Uterus (tissue), 2 donors: Measurements from ENCODE around the gene PTCSC3.

Experiments used
- POLR2A ChIP-seq, 2 donors: fragments of 450-650 bp; IDR thresholded peaks; one replicate each; pipeline ENCODE4 v1.6.1; 2016; ENCODE audit warnings: antibody characterized with exemption in 2 of 2, mild to moderate bottlenecking in 1 of 2, moderate library complexity in 1 of 2
- TF ChIP-seq, protein P1 (sequence below), 4 experiments: fragments of 200-600 bp in 2 of 4; fragments of 450-650 bp in 2 of 4; sonication (generic) in 2 of 4; IDR thresholded peaks; one replicate each; pipeline ENCODE4 v1.5.1; 2016 to 2019; ENCODE audit warnings: antibody characterized with exemption in 4 of 4, mild to moderate bottlenecking in 2 of 4, moderate library complexity in 1 of 4

DNA sequence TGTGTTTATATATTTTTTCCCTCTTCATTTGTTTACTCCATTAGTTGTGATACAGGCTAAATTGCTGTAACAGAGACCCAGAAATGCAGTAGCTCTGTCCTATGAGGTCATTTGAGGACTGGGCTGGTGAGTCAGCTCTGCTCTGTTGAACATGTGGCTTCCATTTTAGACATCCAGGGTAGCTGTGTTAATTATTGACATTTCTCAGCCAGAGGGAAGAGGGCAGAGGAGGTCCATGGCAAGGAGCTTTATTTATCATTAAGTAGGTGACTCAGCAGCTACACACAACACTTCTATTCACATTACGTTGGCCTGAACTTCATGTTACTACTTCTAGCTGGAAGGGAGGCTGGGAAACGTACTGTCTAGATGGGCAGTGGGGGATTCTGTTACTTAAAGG lies 85.4 kb downstream of the PTCSC3 start:
- TF ChIP-seq, protein P1, sequence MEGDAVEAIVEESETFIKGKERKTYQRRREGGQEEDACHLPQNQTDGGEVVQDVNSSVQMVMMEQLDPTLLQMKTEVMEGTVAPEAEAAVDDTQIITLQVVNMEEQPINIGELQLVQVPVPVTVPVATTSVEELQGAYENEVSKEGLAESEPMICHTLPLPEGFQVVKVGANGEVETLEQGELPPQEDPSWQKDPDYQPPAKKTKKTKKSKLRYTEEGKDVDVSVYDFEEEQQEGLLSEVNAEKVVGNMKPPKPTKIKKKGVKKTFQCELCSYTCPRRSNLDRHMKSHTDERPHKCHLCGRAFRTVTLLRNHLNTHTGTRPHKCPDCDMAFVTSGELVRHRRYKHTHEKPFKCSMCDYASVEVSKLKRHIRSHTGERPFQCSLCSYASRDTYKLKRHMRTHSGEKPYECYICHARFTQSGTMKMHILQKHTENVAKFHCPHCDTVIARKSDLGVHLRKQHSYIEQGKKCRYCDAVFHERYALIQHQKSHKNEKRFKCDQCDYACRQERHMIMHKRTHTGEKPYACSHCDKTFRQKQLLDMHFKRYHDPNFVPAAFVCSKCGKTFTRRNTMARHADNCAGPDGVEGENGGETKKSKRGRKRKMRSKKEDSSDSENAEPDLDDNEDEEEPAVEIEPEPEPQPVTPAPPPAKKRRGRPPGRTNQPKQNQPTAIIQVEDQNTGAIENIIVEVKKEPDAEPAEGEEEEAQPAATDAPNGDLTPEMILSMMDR (IDR thresholded peaks at IDR 0.05): no peak
- TF ChIP-seq POLR2A (IDR thresholded peaks at IDR 0.05): no peak
